IMR-90 (cell line): ENCODE measurements around the gene SEC23A. TPM values are rescaled to one million over a fixed set of nuclear protein-coding genes. Genes with fewer than 3 reads are reported as not detected.

Experiments used
- ATAC-seq: fragments of 200-7000 bp; cut with Tn5 transposase; 2 replicates; pipeline ENCODE4 v1.9.1; 2020; ENCODE audit warnings: low read depth, mild to moderate bottlenecking, moderate library complexity
- BruUV-seq: library from RNA; stranded (reverse); fragments of 400-500 nt; replicated peaks from 2 replicates; lab custom pipeline; 2021; lab: Mats Ljungman, UMichigan
- CTCF ChIA-PET: fragments of 300-600 bp; formaldehyde crosslinking; extraction: SDS; loops from one replicate; lab custom pipeline; 2021; ENCODE audit warnings: antibody characterized with exemption; lab: Yijun Ruan, JAX
- POLR2A ChIA-PET: fragments of 300-600 bp; sonication (Branson Sonifier 250); formaldehyde crosslinking; loops from one replicate; lab custom pipeline; 2022; ENCODE audit warnings: antibody characterized with exemption; ENCODE audit not compliant: unreplicated experiment; lab: Charles Lee
- DNase-seq: peaks from one replicate; pipeline ENCODE4 v3.0.0; 2013
- H2AFZ ChIP-seq: replicated peaks from 2 replicates; pipeline ENCODE3; 2013; ENCODE audit warnings: low read length, mild to moderate bottlenecking; ENCODE audit not compliant: poor library complexity
- H2AK5ac ChIP-seq: 2 replicates; pipeline ENCODE4 v1.6.1; 2013; ENCODE audit warnings: low read depth, low read length, inconsistent platforms
- H2AK9ac ChIP-seq: replicated peaks from 2 replicates; pipeline ENCODE3; 2013; ENCODE audit warnings: mild to moderate bottlenecking, low read depth, low read length, moderate library complexity; ENCODE audit not compliant: poor library complexity
- H2BK120ac ChIP-seq: 2 replicates; pipeline ENCODE4 v1.6.1; 2013; ENCODE audit warnings: low read depth, low read length, inconsistent platforms
- H2BK15ac ChIP-seq: 3 replicates; pipeline ENCODE4 v1.6.1; 2013; ENCODE audit warnings: low read depth, low read length, inconsistent platforms
- H2BK20ac ChIP-seq: 2 replicates; pipeline ENCODE4 v1.6.1; 2013; ENCODE audit warnings: low read depth, mild to moderate bottlenecking, inconsistent platforms, low read length, moderate library complexity
- H2BK5ac ChIP-seq: 2 replicates; pipeline ENCODE4 v1.6.1; 2013; ENCODE audit warnings: mild to moderate bottlenecking, low read depth, low read length, inconsistent platforms; ENCODE audit not compliant: poor library complexity, severe bottlenecking
- H3K14ac ChIP-seq: replicated peaks from 2 replicates; pipeline ENCODE4 v1.6.1; 2013; ENCODE audit warnings: low read depth, low read length, inconsistent platforms
- H3K18ac ChIP-seq: 2 replicates; pipeline ENCODE4 v1.6.1; 2013; ENCODE audit warnings: low read depth, low read length, control low read depth
- H3K23ac ChIP-seq: 2 replicates; pipeline ENCODE4 v1.6.1; 2013; ENCODE audit warnings: low read depth, low read length, inconsistent platforms
- H3K27ac ChIP-seq: 2 replicates; pipeline ENCODE4 v1.5.1; 2013; ENCODE audit warnings: mild to moderate bottlenecking, control low read depth, low read length; ENCODE audit not compliant: insufficient read depth
- H3K27me3 ChIP-seq: 2 replicates; pipeline ENCODE4 v1.6.1; 2013; ENCODE audit warnings: low read length; ENCODE audit not compliant: control insufficient read depth, insufficient read depth
- H3K36me3 ChIP-seq: 2 replicates; pipeline ENCODE4 v1.6.1; 2013; ENCODE audit warnings: low read length, mixed read lengths; ENCODE audit not compliant: control insufficient read depth, insufficient read depth
- H3K4ac ChIP-seq: 2 replicates; pipeline ENCODE4 v1.6.1; 2013; ENCODE audit warnings: low read depth, low read length, inconsistent platforms
- H3K4me1 ChIP-seq: 2 replicates; pipeline ENCODE4 v1.6.1; 2013; ENCODE audit warnings: low read length, mixed read lengths; ENCODE audit not compliant: control insufficient read depth, insufficient read depth
- H3K4me2 ChIP-seq: 2 replicates; pipeline ENCODE4 v1.6.1; 2013; ENCODE audit warnings: low read depth, mild to moderate bottlenecking, control low read depth, low read length, moderate library complexity
- H3K4me3 ChIP-seq: 2 replicates; pipeline ENCODE4 v1.5.1; 2013; ENCODE audit warnings: low read depth, mild to moderate bottlenecking, control low read depth, low read length, moderate library complexity; ENCODE audit not compliant: insufficient read depth
- H3K56ac ChIP-seq: 2 replicates; pipeline ENCODE4 v1.6.1; 2013; ENCODE audit warnings: low read length, inconsistent platforms; ENCODE audit not compliant: insufficient read depth; ENCODE audit errors: extremely low read depth
- H3K79me1 ChIP-seq, 2 experiments: 2 replicates each; pipeline ENCODE4 v1.6.1; 2013; ENCODE audit warnings: low read length in 2 of 2, inconsistent platforms in 1 of 2, low read depth in 1 of 2
- H3K9ac ChIP-seq: 2 replicates; pipeline ENCODE4 v1.6.1; 2013; ENCODE audit warnings: low read depth, low read length, control low read depth
- H3K9me1 ChIP-seq: 2 replicates; pipeline ENCODE4 v1.6.1; 2013; ENCODE audit warnings: low read length, inconsistent platforms; ENCODE audit not compliant: insufficient read depth
- H3K9me3 ChIP-seq: 2 replicates; pipeline ENCODE4 v1.6.1; 2013; ENCODE audit warnings: low read length; ENCODE audit not compliant: control insufficient read depth, insufficient read depth
- H4K20me1 ChIP-seq: 2 replicates; pipeline ENCODE4 v1.6.1; 2013; ENCODE audit warnings: low read length, inconsistent platforms; ENCODE audit not compliant: insufficient read depth
- H4K5ac ChIP-seq: 2 replicates; pipeline ENCODE4 v1.6.1; 2013; ENCODE audit warnings: mild to moderate bottlenecking, low read depth, low read length, control low read depth
- H4K8ac ChIP-seq, 2 experiments: 2 replicates each; pipeline ENCODE4 v1.6.1; 2013; ENCODE audit warnings: low read depth in 2 of 2, low read length in 2 of 2, control low read depth in 1 of 2, inconsistent platforms in 1 of 2
- H4K91ac ChIP-seq: 2 replicates; pipeline ENCODE4 v1.6.1; 2013; ENCODE audit warnings: low read depth, low read length, inconsistent platforms; ENCODE audit not compliant: insufficient read depth
- CEBPB ChIP-seq: IDR thresholded peaks from 2 replicates; pipeline ENCODE4 v1.6.1; 2012; ENCODE audit warnings: low read depth, low read length, improper control_type of control experiment
- CHD1 ChIP-seq: IDR thresholded peaks from 2 replicates; pipeline ENCODE4 v1.6.1; 2012; ENCODE audit warnings: low read depth, low read length, improper control_type of control experiment
- CTCF ChIP-seq: conservative IDR thresholded peaks from 2 replicates; pipeline ENCODE4 v1.5.1; 2012; ENCODE audit warnings: mild to moderate bottlenecking, low read depth, low read length, improper control_type of control experiment
- MXI1 ChIP-seq: IDR thresholded peaks from 2 replicates; pipeline ENCODE4 v1.6.1; 2012; ENCODE audit warnings: low read depth, mild to moderate bottlenecking, low read length, moderate library complexity, borderline replicate concordance
- NFE2L2 ChIP-seq: fragments of 150-350 bp; IDR thresholded peaks from 2 replicates; pipeline ENCODE4 v1.6.1; 2016; ENCODE audit warnings: low read depth, mild to moderate bottlenecking, low read length
- RCOR1 ChIP-seq: IDR thresholded peaks from 2 replicates; pipeline ENCODE4 v1.6.1; 2012; ENCODE audit warnings: mild to moderate bottlenecking, low read length, improper control_type of control experiment; ENCODE audit not compliant: insufficient replicate concordance
- RFX5 ChIP-seq: IDR thresholded peaks from 2 replicates; pipeline ENCODE4 v1.8.0; 2012; ENCODE audit warnings: low read depth, mild to moderate bottlenecking, low read length, moderate library complexity
- USF2 ChIP-seq: fragments of 150-350 bp; IDR thresholded peaks from 2 replicates; pipeline ENCODE4 v1.6.1; 2017; ENCODE audit warnings: mild to moderate bottlenecking, antibody characterized with exemption, low read length, low read depth
- WGBS, 2 experiments: methylation state at CpG; one replicate each; pipeline versions ENCODE4 v1.1.5 to v1.1.7; 2013; ENCODE audit warnings: missing lambda C conversion rate in 2 of 2; ENCODE audit not compliant: insufficient read length in 1 of 2; ENCODE audit errors: extremely low coverage in 2 of 2; 5-methylcytosine and 5-hydroxymethylcytosine counted together
- dilution Hi-C: fragments of 300-500 bp; cut with HindIII; formaldehyde crosslinking; loops from one replicate; pipeline ENCODE4 v1.14.3; 2018; ENCODE audit warnings: low sequenced_read_pairs; ENCODE audit not compliant: unreplicated experiment
- in situ Hi-C: fragments of 300-500 bp; cut with MboI; formaldehyde crosslinking; loops from 3 replicates; pipeline ENCODE4 v1.14.3; 2019; ENCODE audit warnings: low sequenced_read_pairs, inconsistent platforms, mixed read lengths
- intact Hi-C: fragments of 100-400 bp; cut with micrococcal nuclease; formaldehyde crosslinking; loops from 2 replicates; pipeline ENCODE4 v1.10.0; 2022
- polyA plus RNA-seq, 3 experiments: library from polyadenylated mRNA; depleted of rRNA; stranded (reverse); fragments of >200 nt; gene quantifications; 2 replicates each; pipeline ENCODE4 v1.2.3, GENCODE V29; 2012; ENCODE audit warnings: low replicate concordance in 1 of 3
- total RNA-seq: library from RNA; depleted of rRNA; stranded (reverse); fragments of >200 nt; gene quantifications from 2 replicates; pipeline ENCODE4 v1.2.3, GENCODE V29; 2012
- TF ChIP-seq, protein P1 (sequence below): fragments of 150-350 bp; IDR thresholded peaks from 2 replicates; pipeline ENCODE4 v1.6.1; 2016; ENCODE audit warnings: low read depth, mild to moderate bottlenecking, low read length, moderate library complexity, borderline replicate concordance

SEC23A gene
- total and polyA plus RNA-seq, 2 of the 4 experiments (the other 2 are of a cell fraction), result 141 to 609 TPM

DNA sequence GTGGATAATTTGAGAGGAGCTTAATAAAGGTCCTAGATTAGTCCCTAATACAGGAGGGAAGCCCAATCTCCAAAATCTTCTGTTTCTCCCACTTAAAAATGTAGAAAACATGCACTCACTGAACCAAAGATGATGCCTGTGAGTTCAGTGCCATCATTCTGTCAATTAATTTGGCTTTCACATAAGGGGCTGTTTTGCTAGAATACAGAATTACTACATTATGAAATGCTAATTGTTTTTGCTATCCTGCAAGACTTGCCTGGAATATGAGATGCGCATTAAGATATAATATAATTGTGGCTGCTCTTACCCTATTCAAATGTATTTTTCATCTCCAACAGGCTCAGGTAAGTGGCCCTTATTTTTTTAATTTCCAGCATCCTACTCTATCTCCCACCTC, 111.7 kb downstream of the SEC23A start:
- H2AK5ac ChIP-seq, result no peak overlapping the region
- no peak overlapping the region for H2BK120ac ChIP-seq
- H2AK9ac ChIP-seq, result no peak overlapping the region
- no peaks in the 10 kb centered on the region for H3K9me1 ChIP-seq
- H2BK20ac ChIP-seq, result no peak overlapping the region
- H3K14ac ChIP-seq, result no peak overlapping the region
- no peak overlapping the region for H4K5ac ChIP-seq
- ChIA-PET CTCF (no interaction called here), POLR2A (no interaction called here)
- no peak overlapping the region for H3K4me2 ChIP-seq
- H3K56ac ChIP-seq, result no peak overlapping the region
- no peaks in the 10 kb centered on the region for H3K27me3 ChIP-seq
- ATAC-seq (no peak), DNase-seq (no peak)
- in situ Hi-C loops, result no loop called here
- dilution Hi-C loops, result no loop called here
- no peaks in the 10 kb centered on the region for H4K20me1 ChIP-seq
- H2AFZ ChIP-seq, result no peak overlapping the region
- no peak overlapping the region for H3K27ac ChIP-seq
- H3K79me1 ChIP-seq, result no peaks in the 10 kb centered on the region
- H4K8ac ChIP-seq, result no peak overlapping the region
- no CpG with 5 or more reads among the region's 1 CpG for WGBS, 2 experiments
- no peak overlapping the region for H2BK15ac ChIP-seq
- no TSS peak for BruUV-seq
- H3K18ac ChIP-seq, result no peak overlapping the region
- no peak for TF ChIP-seq CTCF
- TF ChIP-seq, protein P1, sequence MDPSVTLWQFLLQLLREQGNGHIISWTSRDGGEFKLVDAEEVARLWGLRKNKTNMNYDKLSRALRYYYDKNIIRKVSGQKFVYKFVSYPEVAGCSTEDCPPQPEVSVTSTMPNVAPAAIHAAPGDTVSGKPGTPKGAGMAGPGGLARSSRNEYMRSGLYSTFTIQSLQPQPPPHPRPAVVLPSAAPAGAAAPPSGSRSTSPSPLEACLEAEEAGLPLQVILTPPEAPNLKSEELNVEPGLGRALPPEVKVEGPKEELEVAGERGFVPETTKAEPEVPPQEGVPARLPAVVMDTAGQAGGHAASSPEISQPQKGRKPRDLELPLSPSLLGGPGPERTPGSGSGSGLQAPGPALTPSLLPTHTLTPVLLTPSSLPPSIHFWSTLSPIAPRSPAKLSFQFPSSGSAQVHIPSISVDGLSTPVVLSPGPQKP, result no peak
- TF ChIP-seq RCOR1, result no peak
- no peak for TF ChIP-seq NFE2L2
- no peak for TF ChIP-seq RFX5
- TF ChIP-seq CEBPB, result no peak
- no peak for TF ChIP-seq MXI1
- TF ChIP-seq USF2, result no peak
- TF ChIP-seq CHD1, result no peak
- H3K9me3 ChIP-seq, result no peaks in the 10 kb centered on the region
- intact Hi-C loops, result no loop called here
- H2BK5ac ChIP-seq, result no peak overlapping the region
- H3K4me3 ChIP-seq, result no peak overlapping the region
- H4K91ac ChIP-seq, result no peak overlapping the region
- H3K4ac ChIP-seq, result no peak overlapping the region
- no peak overlapping the region for H3K23ac ChIP-seq
- no peaks in the 10 kb centered on the region for H3K36me3 ChIP-seq
- no peak overlapping the region for H3K9ac ChIP-seq
- H3K4me1 ChIP-seq, result no peaks in the 10 kb centered on the region
